NCI-H1105 treated with DMSO at 0.1 percent for 48 hours (cell line): ENCODE results near the gene DEFB132.
A peak's percentile ranks its signal among the peaks of the same experiment; 100 is the strongest.

Source experiments
- DNase-seq: peaks from one replicate; lab custom pipeline; 2025; lab: John Stamatoyannopoulos, UW

DEFB132 gene

GRCh38 chr20:263701-264100, 6.2 kb downstream of the DEFB132 start:
- no peak for DNase-seq

- DNase-seq: peak; percentile 82
These were observed 9.4 kb downstream of the DEFB132 start for GRCh38 chr20:266596-267562.

- DNase-seq: no peak
These were observed 13.0 kb downstream of the DEFB132 start for GRCh38 chr20:270517-270916.

- DNase-seq: no peak
These were observed 13.5 kb downstream of the DEFB132 start for GRCh38 chr20:271069-271468.

GRCh38 chr20:271528-271927, 14.0 kb downstream of the DEFB132 start:
- DNase-seq: no peak

- DNase-seq: no peak
These were observed 15.2 kb downstream of the DEFB132 start for GRCh38 chr20:272718-273117.

GRCh38 chr20:273884-274283, 16.4 kb downstream of the DEFB132 start:
- DNase-seq: no peak

GRCh38 chr20:275791-276190, 18.3 kb downstream of the DEFB132 start:
- no peak for DNase-seq

GRCh38 chr20:276620-277495, 19.3 kb downstream of the DEFB132 start:
- no peak for DNase-seq

GRCh38 chr20:277496-277781, 19.9 kb downstream of the DEFB132 start:
- DNase-seq: no peak

GRCh38 chr20:278181-278580, 20.7 kb downstream of the DEFB132 start:
- no peak for DNase-seq

- no peak for DNase-seq
These were observed 21.4 kb downstream of the DEFB132 start for GRCh38 chr20:278607-279571.

GRCh38 chr20:284172-284571, 26.6 kb downstream of the DEFB132 start:
- no peak for DNase-seq

GRCh38 chr20:286508-286907, 29.0 kb downstream of the DEFB132 start:
- DNase-seq: no peak

GRCh38 chr20:288956-289692, 31.6 kb downstream of the DEFB132 start:
- DNase-seq: no peak

- no peak for DNase-seq
These were observed 32.2 kb downstream of the DEFB132 start for GRCh38 chr20:289693-290083.

GRCh38 chr20:290084-290831, 32.7 kb downstream of the DEFB132 start, which contains the start of gene C20orf96:
Gene C20orf96 (minus strand): TSS chr20:290750. CDS start chr20:290610, 140 bp downstream.
- DNase-seq: peak; percentile 92

GRCh38 chr20:294602-295001, 37.1 kb downstream of the DEFB132 start:
- no peak for DNase-seq

GRCh38 chr20:295804-296203, 38.3 kb downstream of the DEFB132 start:
- no peak for DNase-seq
